HepG2 (cell line): ENCODE results near the gene SLC35G2. TPM values are rescaled to one million over a fixed set of nuclear protein-coding genes. Genes with fewer than 3 reads are reported as not detected.

Source experiments
- CCDC6 ChIP-seq: sonication (generic); formaldehyde crosslinking; IDR thresholded peaks from 2 replicates; pipeline ENCODE4 v1.8.1; 2022; ENCODE audit warnings: mild to moderate bottlenecking, missing genetic modification reagents, moderate library complexity
- FOXP4 ChIP-seq: sonication (generic); formaldehyde crosslinking; IDR thresholded peaks from 2 replicates; pipeline ENCODE4 v1.4.0; 2020; ENCODE audit warnings: missing genetic modification reagents
- GTF2F1 ChIP-seq: fragments of 150-350 bp; IDR thresholded peaks from 2 replicates; pipeline ENCODE4 v1.6.1; 2014; ENCODE audit warnings: low read length
- MED8 ChIP-seq: sonication (generic); formaldehyde crosslinking; IDR thresholded peaks from 2 replicates; pipeline ENCODE4 v1.8.1; 2023; ENCODE audit warnings: mild to moderate bottlenecking, missing genetic modification reagents; ENCODE audit not compliant: insufficient replicate concordance
- MYNN ChIP-seq: sonication (generic); formaldehyde crosslinking; IDR thresholded peaks from 2 replicates; pipeline ENCODE4 v1.4.0; 2020; ENCODE audit warnings: mild to moderate bottlenecking, low read depth, missing genetic modification reagents
- PHF21A ChIP-seq: sonication (generic); formaldehyde crosslinking; IDR thresholded peaks from 2 replicates; pipeline ENCODE4 v1.5.0; 2020; ENCODE audit warnings: mild to moderate bottlenecking, missing genetic modification reagents
- PRDM4 ChIP-seq: sonication (generic); formaldehyde crosslinking; IDR thresholded peaks from 2 replicates; pipeline ENCODE4 v1.9.0; 2021; ENCODE audit warnings: missing genetic modification reagents, borderline replicate concordance
- SMYD3 ChIP-seq: sonication (generic); formaldehyde crosslinking; IDR thresholded peaks from 2 replicates; pipeline ENCODE4 v1.8.1; 2023; ENCODE audit warnings: mild to moderate bottlenecking, missing genetic modification reagents
- ZBTB38 ChIP-seq: sonication (generic); formaldehyde crosslinking; IDR thresholded peaks from 2 replicates; pipeline ENCODE4 v1.5.1; 2020; ENCODE audit warnings: mild to moderate bottlenecking, missing genetic modification reagents
- ZNF138 ChIP-seq: sonication (generic); formaldehyde crosslinking; IDR thresholded peaks from 2 replicates; pipeline ENCODE4 v1.5.0; 2020; ENCODE audit warnings: mild to moderate bottlenecking, low read depth, missing genetic modification reagents
- ZNF256 ChIP-seq: sonication (generic); formaldehyde crosslinking; conservative IDR thresholded peaks from 2 replicates; pipeline ENCODE4 v1.4.0; 2020; ENCODE audit warnings: missing genetic modification reagents
- ZNF510 ChIP-seq: sonication (generic); formaldehyde crosslinking; IDR thresholded peaks from 2 replicates; pipeline ENCODE4 v1.4.0; 2020; ENCODE audit warnings: low read depth, mild to moderate bottlenecking, missing genetic modification reagents
- ZNF569 ChIP-seq: sonication (generic); formaldehyde crosslinking; IDR thresholded peaks from 2 replicates; pipeline ENCODE4 v1.5.0; 2020; ENCODE audit warnings: mild to moderate bottlenecking, missing genetic modification reagents, moderate library complexity, borderline replicate concordance
- ZNF598 ChIP-seq: sonication (generic); formaldehyde crosslinking; IDR thresholded peaks from 2 replicates; pipeline ENCODE4 v1.5.1; 2020; ENCODE audit warnings: mild to moderate bottlenecking, missing genetic modification reagents, borderline replicate concordance
- ZNF883 ChIP-seq: sonication (generic); formaldehyde crosslinking; IDR thresholded peaks from 2 replicates; pipeline ENCODE4 v1.5.1; 2020; ENCODE audit warnings: mild to moderate bottlenecking, missing genetic modification reagents; ENCODE audit errors: not compliant biosample characterization
- polyA plus RNA-seq, 8 experiments: library from polyadenylated mRNA; depleted of rRNA in 3 of 8; stranded (reverse) in 7 of 8; unstranded in 1 of 8; fragments of >200 nt; fragmentation: Illumina TruSeq in 4 of 8; extraction: Trizol in 4 of 8; gene quantifications; 2 replicates each; pipeline versions ENCODE4 v1.2.1 to v1.2.3, GENCODE V29; 2011 to 2016; ENCODE audit warnings: low read depth in 4 of 8, missing spikeins in 1 of 8, mixed read lengths in 1 of 8; ENCODE audit not compliant: insufficient read depth in 1 of 8
- total RNA-seq, 5 experiments: library from RNA; depleted of rRNA; stranded (reverse); fragments of >200 nt; fragmentation: Illumina TruSeq; extraction: Trizol; gene quantifications; 2 replicates each; pipeline ENCODE4 v1.2.3, GENCODE V29; 2016; ENCODE audit warnings: low read depth in 1 of 5
- TF ChIP-seq, protein P1 (sequence below): sonication (generic); formaldehyde crosslinking; IDR thresholded peaks from 2 replicates; pipeline ENCODE4 v1.4.0; 2020; ENCODE audit warnings: mild to moderate bottlenecking, missing genetic modification reagents
- TF ChIP-seq, protein P2 (sequence below): sonication (generic); formaldehyde crosslinking; IDR thresholded peaks from 2 replicates; pipeline ENCODE4 v1.4.0; 2020; ENCODE audit warnings: missing genetic modification reagents

The SLC35G2 gene
- total and polyA plus RNA-seq, 2 of the 13 experiments (the other 11 are each of a cell fraction or from before 2014, with no cell fraction given), result 7.6 to 10.3 TPM

DNA sequence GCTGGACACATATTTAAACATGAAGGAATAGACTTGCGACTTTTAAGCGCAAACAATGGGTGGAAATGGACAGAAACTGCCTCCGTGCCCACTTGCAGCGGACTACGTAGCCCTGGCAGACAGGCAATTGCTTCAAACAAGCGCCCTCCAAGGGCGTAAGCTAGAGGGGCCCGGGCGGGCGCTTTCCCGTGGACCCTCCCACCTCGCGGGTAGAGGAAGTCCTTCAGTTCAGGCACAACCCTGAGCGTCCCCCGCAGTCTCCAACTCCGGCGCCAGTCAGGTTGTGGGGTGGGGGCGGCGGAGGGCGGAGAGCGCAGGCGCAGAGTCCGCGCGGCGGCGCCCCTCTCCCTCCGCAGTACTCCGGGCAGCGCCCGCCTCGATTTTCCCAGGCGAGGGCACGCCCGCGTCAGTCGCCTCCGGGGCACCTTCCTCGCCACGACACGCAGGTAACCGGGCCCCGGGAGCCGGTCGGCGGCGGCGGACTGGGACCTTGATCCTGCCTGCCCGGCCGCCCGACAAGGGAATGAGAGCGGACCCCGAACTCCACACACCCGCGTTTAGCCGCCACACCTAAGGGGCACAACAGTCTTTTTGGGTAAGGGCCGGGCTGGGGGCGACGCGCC lies at the start of gene SLC35G2 (continued):
- TF ChIP-seq MED8 (CRISPR knock-in tag) (no peak), CCDC6 (peak; percentile 62; the same call in 1 of the 2 replicates), MYNN (0 out of 2 replicates have a peak, but pooled peaks have one; percentile 58), SMYD3 (CRISPR knock-in tag) (no peak), ZNF569 (CRISPR knock-in tag) (no peak), PRDM4 (no peak), GTF2F1 (no peak), ZNF598 (CRISPR knock-in tag) (no peak), FOXP4 (CRISPR knock-in tag) (no peak), ZNF138 (CRISPR knock-in tag) (peak; percentile 76; the same call in 1 of the 2 replicates), ZNF883 (CRISPR knock-in tag) (no peak), ZNF256 (CRISPR knock-in tag) (no peak), ZBTB38 (CRISPR knock-in tag) (0 out of 2 replicates have a peak, but pooled peaks have one; percentile 17), ZNF510 (CRISPR knock-in tag) (no peak), PHF21A (CRISPR knock-in tag) (no peak)
- TF ChIP-seq, protein P1, sequence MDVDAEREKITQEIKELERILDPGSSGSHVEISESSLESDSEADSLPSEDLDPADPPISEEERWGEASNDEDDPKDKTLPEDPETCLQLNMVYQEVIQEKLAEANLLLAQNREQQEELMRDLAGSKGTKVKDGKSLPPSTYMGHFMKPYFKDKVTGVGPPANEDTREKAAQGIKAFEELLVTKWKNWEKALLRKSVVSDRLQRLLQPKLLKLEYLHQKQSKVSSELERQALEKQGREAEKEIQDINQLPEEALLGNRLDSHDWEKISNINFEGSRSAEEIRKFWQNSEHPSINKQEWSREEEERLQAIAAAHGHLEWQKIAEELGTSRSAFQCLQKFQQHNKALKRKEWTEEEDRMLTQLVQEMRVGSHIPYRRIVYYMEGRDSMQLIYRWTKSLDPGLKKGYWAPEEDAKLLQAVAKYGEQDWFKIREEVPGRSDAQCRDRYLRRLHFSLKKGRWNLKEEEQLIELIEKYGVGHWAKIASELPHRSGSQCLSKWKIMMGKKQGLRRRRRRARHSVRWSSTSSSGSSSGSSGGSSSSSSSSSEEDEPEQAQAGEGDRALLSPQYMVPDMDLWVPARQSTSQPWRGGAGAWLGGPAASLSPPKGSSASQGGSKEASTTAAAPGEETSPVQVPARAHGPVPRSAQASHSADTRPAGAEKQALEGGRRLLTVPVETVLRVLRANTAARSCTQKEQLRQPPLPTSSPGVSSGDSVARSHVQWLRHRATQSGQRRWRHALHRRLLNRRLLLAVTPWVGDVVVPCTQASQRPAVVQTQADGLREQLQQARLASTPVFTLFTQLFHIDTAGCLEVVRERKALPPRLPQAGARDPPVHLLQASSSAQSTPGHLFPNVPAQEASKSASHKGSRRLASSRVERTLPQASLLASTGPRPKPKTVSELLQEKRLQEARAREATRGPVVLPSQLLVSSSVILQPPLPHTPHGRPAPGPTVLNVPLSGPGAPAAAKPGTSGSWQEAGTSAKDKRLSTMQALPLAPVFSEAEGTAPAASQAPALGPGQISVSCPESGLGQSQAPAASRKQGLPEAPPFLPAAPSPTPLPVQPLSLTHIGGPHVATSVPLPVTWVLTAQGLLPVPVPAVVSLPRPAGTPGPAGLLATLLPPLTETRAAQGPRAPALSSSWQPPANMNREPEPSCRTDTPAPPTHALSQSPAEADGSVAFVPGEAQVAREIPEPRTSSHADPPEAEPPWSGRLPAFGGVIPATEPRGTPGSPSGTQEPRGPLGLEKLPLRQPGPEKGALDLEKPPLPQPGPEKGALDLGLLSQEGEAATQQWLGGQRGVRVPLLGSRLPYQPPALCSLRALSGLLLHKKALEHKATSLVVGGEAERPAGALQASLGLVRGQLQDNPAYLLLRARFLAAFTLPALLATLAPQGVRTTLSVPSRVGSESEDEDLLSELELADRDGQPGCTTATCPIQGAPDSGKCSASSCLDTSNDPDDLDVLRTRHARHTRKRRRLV (CRISPR knock-in tag), result no peak
- TF ChIP-seq, protein P2, sequence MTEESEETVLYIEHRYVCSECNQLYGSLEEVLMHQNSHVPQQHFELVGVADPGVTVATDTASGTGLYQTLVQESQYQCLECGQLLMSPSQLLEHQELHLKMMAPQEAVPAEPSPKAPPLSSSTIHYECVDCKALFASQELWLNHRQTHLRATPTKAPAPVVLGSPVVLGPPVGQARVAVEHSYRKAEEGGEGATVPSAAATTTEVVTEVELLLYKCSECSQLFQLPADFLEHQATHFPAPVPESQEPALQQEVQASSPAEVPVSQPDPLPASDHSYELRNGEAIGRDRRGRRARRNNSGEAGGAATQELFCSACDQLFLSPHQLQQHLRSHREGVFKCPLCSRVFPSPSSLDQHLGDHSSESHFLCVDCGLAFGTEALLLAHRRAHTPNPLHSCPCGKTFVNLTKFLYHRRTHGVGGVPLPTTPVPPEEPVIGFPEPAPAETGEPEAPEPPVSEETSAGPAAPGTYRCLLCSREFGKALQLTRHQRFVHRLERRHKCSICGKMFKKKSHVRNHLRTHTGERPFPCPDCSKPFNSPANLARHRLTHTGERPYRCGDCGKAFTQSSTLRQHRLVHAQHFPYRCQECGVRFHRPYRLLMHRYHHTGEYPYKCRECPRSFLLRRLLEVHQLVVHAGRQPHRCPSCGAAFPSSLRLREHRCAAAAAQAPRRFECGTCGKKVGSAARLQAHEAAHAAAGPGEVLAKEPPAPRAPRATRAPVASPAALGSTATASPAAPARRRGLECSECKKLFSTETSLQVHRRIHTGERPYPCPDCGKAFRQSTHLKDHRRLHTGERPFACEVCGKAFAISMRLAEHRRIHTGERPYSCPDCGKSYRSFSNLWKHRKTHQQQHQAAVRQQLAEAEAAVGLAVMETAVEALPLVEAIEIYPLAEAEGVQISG (CRISPR knock-in tag), result peak; percentile 46; the same call in 1 of the 2 replicates
